Ishikawa (cell line): ENCODE data around the gene UBE2QL1.

Experiments
- CEBPB ChIP-seq: IDR thresholded peaks from 2 replicates; pipeline ENCODE4 v1.6.1; 2012
- CREB1 ChIP-seq: IDR thresholded peaks from 2 replicates; pipeline ENCODE4 v1.6.1; 2012; ENCODE audit warnings: low read depth
- EGR1 ChIP-seq: IDR thresholded peaks from 2 replicates; pipeline ENCODE4 v1.6.1; 2012
- EP300 ChIP-seq: IDR thresholded peaks from 2 replicates; pipeline ENCODE4 v1.6.1; 2012; ENCODE audit warnings: borderline replicate concordance
- FOXM1 ChIP-seq: IDR thresholded peaks from 2 replicates; pipeline ENCODE4 v1.6.1; 2012; ENCODE audit warnings: low read depth, borderline replicate concordance
- MAX ChIP-seq: IDR thresholded peaks from 2 replicates; pipeline ENCODE4 v1.6.1; 2012
- NFIC ChIP-seq: IDR thresholded peaks from 2 replicates; pipeline ENCODE4 v1.6.1; 2012
- RAD21 ChIP-seq: IDR thresholded peaks from 2 replicates; pipeline ENCODE4 v1.6.1; 2012; ENCODE audit warnings: low read depth
- TAF1 ChIP-seq: IDR thresholded peaks from 2 replicates; pipeline ENCODE4 v1.6.1; 2012; ENCODE audit warnings: low read depth, mild to moderate bottlenecking
- TCF12 ChIP-seq: IDR thresholded peaks from 2 replicates; pipeline ENCODE4 v1.6.1; 2012; ENCODE audit warnings: low read depth
- YY1 ChIP-seq: IDR thresholded peaks from 2 replicates; pipeline ENCODE4 v1.6.1; 2012; ENCODE audit warnings: low read depth
- ZBTB7A ChIP-seq: IDR thresholded peaks from 2 replicates; pipeline ENCODE4 v1.6.1; 2012; ENCODE audit warnings: low read depth
- TF ChIP-seq, protein P1 (sequence below): IDR thresholded peaks from 2 replicates; pipeline ENCODE4 v1.6.1; 2012; ENCODE audit warnings: low read depth, mild to moderate bottlenecking

- TF ChIP-seq MAX = no peak
- TF ChIP-seq RAD21 = no peak
- no peak for TF ChIP-seq TCF12
- TF ChIP-seq, protein P1, sequence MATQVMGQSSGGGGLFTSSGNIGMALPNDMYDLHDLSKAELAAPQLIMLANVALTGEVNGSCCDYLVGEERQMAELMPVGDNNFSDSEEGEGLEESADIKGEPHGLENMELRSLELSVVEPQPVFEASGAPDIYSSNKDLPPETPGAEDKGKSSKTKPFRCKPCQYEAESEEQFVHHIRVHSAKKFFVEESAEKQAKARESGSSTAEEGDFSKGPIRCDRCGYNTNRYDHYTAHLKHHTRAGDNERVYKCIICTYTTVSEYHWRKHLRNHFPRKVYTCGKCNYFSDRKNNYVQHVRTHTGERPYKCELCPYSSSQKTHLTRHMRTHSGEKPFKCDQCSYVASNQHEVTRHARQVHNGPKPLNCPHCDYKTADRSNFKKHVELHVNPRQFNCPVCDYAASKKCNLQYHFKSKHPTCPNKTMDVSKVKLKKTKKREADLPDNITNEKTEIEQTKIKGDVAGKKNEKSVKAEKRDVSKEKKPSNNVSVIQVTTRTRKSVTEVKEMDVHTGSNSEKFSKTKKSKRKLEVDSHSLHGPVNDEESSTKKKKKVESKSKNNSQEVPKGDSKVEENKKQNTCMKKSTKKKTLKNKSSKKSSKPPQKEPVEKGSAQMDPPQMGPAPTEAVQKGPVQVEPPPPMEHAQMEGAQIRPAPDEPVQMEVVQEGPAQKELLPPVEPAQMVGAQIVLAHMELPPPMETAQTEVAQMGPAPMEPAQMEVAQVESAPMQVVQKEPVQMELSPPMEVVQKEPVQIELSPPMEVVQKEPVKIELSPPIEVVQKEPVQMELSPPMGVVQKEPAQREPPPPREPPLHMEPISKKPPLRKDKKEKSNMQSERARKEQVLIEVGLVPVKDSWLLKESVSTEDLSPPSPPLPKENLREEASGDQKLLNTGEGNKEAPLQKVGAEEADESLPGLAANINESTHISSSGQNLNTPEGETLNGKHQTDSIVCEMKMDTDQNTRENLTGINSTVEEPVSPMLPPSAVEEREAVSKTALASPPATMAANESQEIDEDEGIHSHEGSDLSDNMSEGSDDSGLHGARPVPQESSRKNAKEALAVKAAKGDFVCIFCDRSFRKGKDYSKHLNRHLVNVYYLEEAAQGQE = no peak
- no peak for TF ChIP-seq TAF1
- no peak for TF ChIP-seq EP300
- no peak for TF ChIP-seq YY1
- no peak for TF ChIP-seq ZBTB7A
- no peak for TF ChIP-seq NFIC
- no peak for TF ChIP-seq CREB1
- no peak for TF ChIP-seq EGR1
- no peak for TF ChIP-seq FOXM1
- no peak for TF ChIP-seq CEBPB
These were observed 61.5 kb downstream of the UBE2QL1 start for GRCh38 chr5:6510132-6510531.
